ENCODE results near the gene TTC22.

DNA sequence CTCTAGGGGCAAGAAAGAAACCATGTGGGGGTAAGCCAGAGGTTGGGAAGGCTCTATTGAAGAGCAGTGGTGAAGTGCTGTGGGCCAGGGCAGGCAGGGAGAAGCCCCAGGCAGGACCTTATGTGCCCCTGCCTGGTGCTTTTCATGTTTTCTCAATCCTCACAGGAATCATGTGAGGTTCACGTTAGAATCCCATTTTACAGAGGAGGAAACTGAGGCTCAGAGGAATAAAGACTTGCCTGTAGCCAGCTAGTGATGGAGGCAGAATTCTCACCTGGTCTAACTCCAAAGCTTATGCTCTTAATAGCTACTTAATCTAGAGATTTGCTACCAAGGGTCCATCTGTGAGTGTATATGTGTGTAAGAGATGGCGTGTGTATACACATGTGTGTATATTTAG, 4.2 kb downstream of the TTC22 start:
- TF ChIP-seq POLR2AphosphoS5 (IDR thresholded peaks at IDR 0.05; ENCODE audit: low read depth, low read length) = no peak
- TF ChIP-seq, protein P1, sequence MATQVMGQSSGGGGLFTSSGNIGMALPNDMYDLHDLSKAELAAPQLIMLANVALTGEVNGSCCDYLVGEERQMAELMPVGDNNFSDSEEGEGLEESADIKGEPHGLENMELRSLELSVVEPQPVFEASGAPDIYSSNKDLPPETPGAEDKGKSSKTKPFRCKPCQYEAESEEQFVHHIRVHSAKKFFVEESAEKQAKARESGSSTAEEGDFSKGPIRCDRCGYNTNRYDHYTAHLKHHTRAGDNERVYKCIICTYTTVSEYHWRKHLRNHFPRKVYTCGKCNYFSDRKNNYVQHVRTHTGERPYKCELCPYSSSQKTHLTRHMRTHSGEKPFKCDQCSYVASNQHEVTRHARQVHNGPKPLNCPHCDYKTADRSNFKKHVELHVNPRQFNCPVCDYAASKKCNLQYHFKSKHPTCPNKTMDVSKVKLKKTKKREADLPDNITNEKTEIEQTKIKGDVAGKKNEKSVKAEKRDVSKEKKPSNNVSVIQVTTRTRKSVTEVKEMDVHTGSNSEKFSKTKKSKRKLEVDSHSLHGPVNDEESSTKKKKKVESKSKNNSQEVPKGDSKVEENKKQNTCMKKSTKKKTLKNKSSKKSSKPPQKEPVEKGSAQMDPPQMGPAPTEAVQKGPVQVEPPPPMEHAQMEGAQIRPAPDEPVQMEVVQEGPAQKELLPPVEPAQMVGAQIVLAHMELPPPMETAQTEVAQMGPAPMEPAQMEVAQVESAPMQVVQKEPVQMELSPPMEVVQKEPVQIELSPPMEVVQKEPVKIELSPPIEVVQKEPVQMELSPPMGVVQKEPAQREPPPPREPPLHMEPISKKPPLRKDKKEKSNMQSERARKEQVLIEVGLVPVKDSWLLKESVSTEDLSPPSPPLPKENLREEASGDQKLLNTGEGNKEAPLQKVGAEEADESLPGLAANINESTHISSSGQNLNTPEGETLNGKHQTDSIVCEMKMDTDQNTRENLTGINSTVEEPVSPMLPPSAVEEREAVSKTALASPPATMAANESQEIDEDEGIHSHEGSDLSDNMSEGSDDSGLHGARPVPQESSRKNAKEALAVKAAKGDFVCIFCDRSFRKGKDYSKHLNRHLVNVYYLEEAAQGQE (IDR thresholded peaks at IDR 0.05; ENCODE audit: insufficient read depth in 1 of 2, low read depth in 2 of 2, low read length in 2 of 2) = no peak
- TF ChIP-seq SIN3A (IDR thresholded peaks at IDR 0.05; ENCODE audit: borderline replicate concordance, insufficient read depth, low read length) = no peak
- TF ChIP-seq TAF1 (IDR thresholded peaks at IDR 0.05; ENCODE audit: borderline replicate concordance, insufficient read depth, low read length) = no peak
- no peak for TF ChIP-seq FOXP2 (optimal IDR thresholded peaks at IDR 0.05; ENCODE audit: borderline replicate concordance, extremely low read depth, extremely low read length, insufficient read depth)
